ENCODE measurements around the gene UBE2L5.

The UBE2L5 gene

GRCh38 chr13:30422054-30422839, at the start of gene UBE2L5:
TSS of gene UBE2L5 (plus strand) at chr13:30422493. CDS start at chr13:30427991, 5,498 bp downstream.
- DNase-seq (ENCODE audit: low spot score) = no peak

GRCh38 chr13:30373727-30374126, 48.6 kb upstream of the UBE2L5 start:
- no peak for DNase-seq (ENCODE audit: low spot score)

- DNase-seq (ENCODE audit: low spot score) = no peak
Observed at GRCh38 chr13:30375265-30375835, 46.9 kb upstream of the UBE2L5 start.

- no peak for DNase-seq (ENCODE audit: low spot score)
Observed at GRCh38 chr13:30376426-30377311, 45.6 kb upstream of the UBE2L5 start.

GRCh38 chr13:30377312-30377685, 45.0 kb upstream of the UBE2L5 start:
- no peak for DNase-seq (ENCODE audit: low spot score)

GRCh38 chr13:30378191-30378590, 44.1 kb upstream of the UBE2L5 start:
- DNase-seq (ENCODE audit: low spot score) = no peak

GRCh38 chr13:30381049-30381448, 41.2 kb upstream of the UBE2L5 start:
- DNase-seq (ENCODE audit: low spot score) = no peak

GRCh38 chr13:30382836-30383525, 39.3 kb upstream of the UBE2L5 start:
- DNase-seq (ENCODE audit: low spot score) = no peak

GRCh38 chr13:30388406-30389283, 33.6 kb upstream of the UBE2L5 start:
- DNase-seq (ENCODE audit: low spot score) = no peak

GRCh38 chr13:30391956-30392680, 30.2 kb upstream of the UBE2L5 start:
- no peak for DNase-seq (ENCODE audit: low spot score)

GRCh38 chr13:30392681-30393045, 29.6 kb upstream of the UBE2L5 start:
- DNase-seq (ENCODE audit: low spot score) = no peak

GRCh38 chr13:30394751-30395191, 27.5 kb upstream of the UBE2L5 start:
- DNase-seq (ENCODE audit: low spot score) = no peak

- DNase-seq (ENCODE audit: low spot score) = peak; percentile 83
Observed at GRCh38 chr13:30395192-30396158, 26.8 kb upstream of the UBE2L5 start.

- DNase-seq (ENCODE audit: low spot score) = no peak
Observed at GRCh38 chr13:30396434-30397075, 25.7 kb upstream of the UBE2L5 start.

GRCh38 chr13:30398601-30399072, 23.7 kb upstream of the UBE2L5 start:
- DNase-seq (ENCODE audit: low spot score) = no peak

- no peak for DNase-seq (ENCODE audit: low spot score)
Observed at GRCh38 chr13:30400376-30400775, 21.9 kb upstream of the UBE2L5 start.

GRCh38 chr13:30401347-30401746, 20.9 kb upstream of the UBE2L5 start:
- DNase-seq (ENCODE audit: low spot score) = no peak

GRCh38 chr13:30403456-30403855, 18.8 kb upstream of the UBE2L5 start:
- DNase-seq (ENCODE audit: low spot score) = no peak

- DNase-seq (ENCODE audit: low spot score) = no peak
Observed at GRCh38 chr13:30404207-30404606, 18.1 kb upstream of the UBE2L5 start.

All from left forelimb (tissue), 1 donor.